HCT116 (cell line): ENCODE measurements around the gene PITPNM1.

ENCODE experiments used
- CTCF ChIP-seq, 3 experiments: fragments of 200-600 bp in 1 of 3; sonication (generic) in 1 of 3; IDR thresholded peaks in 2 of 3; conservative IDR thresholded peaks in 1 of 3; 2 replicates each; pipeline ENCODE4 v1.5.1; 2012 to 2017; ENCODE audit warnings: low read depth in 2 of 3, low read length in 2 of 3, antibody characterized with exemption in 1 of 3, borderline replicate concordance in 1 of 3, control low read depth in 1 of 3, mild to moderate bottlenecking in 1 of 3, mixed read lengths in 1 of 3, mixed run types in 1 of 3, moderate library complexity in 1 of 3; ENCODE audit not compliant: insufficient read depth in 1 of 3
- POLR2A ChIP-seq: IDR thresholded peaks from 2 replicates; pipeline ENCODE4 v1.7.0; 2011; ENCODE audit warnings: borderline replicate concordance; ENCODE audit not compliant: insufficient read depth, insufficient read length; ENCODE audit errors: extremely low read depth
- SIN3A ChIP-seq: IDR thresholded peaks from 2 replicates; pipeline ENCODE4 v1.6.1; 2012; ENCODE audit warnings: low read depth

- TF ChIP-seq SIN3A (no peak), CTCF (IDR thresholded peaks at IDR 0.05 in 2 of 3, conservative IDR thresholded peaks at IDR 0.05 in 1 of 3; ENCODE audit: borderline replicate concordance in 1 of 3, insufficient read depth in 1 of 3, low read depth in 2 of 3, low read length in 2 of 3) (no peak), POLR2A (no peak)
Measured at GRCh38 chr11:67455054-67455453, 50.1 kb downstream of the PITPNM1 start, which contains the start of gene CABP4.
